Measurements from ENCODE around the gene RPL14. TPM values are rescaled to one million over a fixed set of nuclear protein-coding genes. Genes with fewer than 3 reads are reported as not detected.

The RPL14 gene
- total RNA-seq, 6 experiments from 2014 or later, result 173 to 573 (median 551) TPM

DNA sequence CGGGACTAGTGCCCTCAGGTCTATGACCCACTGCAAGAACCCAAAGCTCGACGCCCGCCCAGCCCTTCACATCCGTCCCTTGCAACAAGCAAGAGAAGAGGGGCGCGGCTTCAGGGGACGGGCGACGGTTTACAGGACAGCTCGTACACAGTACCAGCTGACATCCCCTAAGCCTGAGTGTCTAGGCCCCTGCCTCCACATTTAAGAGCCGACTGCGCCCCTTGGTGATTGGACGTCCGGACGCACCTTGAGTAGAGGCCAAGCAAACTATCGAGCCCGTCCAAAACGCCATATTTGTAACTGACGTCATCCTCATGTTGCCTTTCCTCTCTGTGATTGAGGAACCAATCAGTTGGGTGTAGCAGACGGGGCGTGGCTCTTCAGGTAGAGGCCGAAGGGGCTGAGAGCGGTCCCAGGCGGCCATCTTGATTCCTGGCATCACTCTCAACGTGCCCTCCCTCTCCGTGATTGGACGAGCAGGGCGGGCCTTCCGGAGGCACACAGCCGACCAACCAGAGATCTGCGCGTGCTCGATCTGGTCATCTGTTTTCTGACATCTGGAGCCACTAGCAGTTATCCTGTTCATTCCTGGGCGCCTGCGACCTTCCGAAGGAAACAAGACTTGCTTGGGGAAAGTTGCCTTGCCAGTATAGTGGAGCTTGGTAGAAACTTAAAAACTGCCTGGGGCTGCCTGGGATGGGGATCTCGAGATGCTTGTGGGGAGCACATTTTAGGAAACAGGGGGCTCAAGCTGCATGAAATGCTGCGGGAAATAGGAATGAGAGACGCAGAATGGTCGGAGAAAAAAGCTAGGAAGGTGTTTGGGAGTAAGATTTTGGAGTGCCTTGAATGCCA, 4.0 kb upstream of the RPL14 start:
- intact Hi-C loops (cut with DNase I), result no loop called here
- H3K9me3 ChIP-seq, result no peaks in the 10 kb centered on the region
- under 1% methylated on average over 11 of the region's 41 CpGs for WGBS (ENCODE audit: insufficient coverage, low coverage, low lambda C conversion rate, missing lambda C conversion rate)
- H3K36me3 ChIP-seq, result peaks cover 0 to under 1% (median 0%) of the 10 kb centered on the region in 4 donors
- H3K27me3 ChIP-seq, result no peaks in the 10 kb centered on the region
- peak overlapping the region; percentile 64 to 73 (median 68) for H3K4me3 ChIP-seq
- H3K4me1 ChIP-seq, result peaks cover 0 to 21% (median 8%) of the 10 kb centered on the region in 4 donors
- H3K27ac ChIP-seq, result peak overlapping the region; percentile 92 to 97 (median 96)
- peak; percentile 86 for TF ChIP-seq POLR2A (IDR thresholded peaks at IDR 0.05)
- TF ChIP-seq, protein P1, sequence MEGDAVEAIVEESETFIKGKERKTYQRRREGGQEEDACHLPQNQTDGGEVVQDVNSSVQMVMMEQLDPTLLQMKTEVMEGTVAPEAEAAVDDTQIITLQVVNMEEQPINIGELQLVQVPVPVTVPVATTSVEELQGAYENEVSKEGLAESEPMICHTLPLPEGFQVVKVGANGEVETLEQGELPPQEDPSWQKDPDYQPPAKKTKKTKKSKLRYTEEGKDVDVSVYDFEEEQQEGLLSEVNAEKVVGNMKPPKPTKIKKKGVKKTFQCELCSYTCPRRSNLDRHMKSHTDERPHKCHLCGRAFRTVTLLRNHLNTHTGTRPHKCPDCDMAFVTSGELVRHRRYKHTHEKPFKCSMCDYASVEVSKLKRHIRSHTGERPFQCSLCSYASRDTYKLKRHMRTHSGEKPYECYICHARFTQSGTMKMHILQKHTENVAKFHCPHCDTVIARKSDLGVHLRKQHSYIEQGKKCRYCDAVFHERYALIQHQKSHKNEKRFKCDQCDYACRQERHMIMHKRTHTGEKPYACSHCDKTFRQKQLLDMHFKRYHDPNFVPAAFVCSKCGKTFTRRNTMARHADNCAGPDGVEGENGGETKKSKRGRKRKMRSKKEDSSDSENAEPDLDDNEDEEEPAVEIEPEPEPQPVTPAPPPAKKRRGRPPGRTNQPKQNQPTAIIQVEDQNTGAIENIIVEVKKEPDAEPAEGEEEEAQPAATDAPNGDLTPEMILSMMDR (IDR thresholded peaks at IDR 0.05), result no peak
- DNase-seq, result peak; percentile 99
- ATAC-seq, result peak; percentile 94 to 98 (median 95)

DNA sequence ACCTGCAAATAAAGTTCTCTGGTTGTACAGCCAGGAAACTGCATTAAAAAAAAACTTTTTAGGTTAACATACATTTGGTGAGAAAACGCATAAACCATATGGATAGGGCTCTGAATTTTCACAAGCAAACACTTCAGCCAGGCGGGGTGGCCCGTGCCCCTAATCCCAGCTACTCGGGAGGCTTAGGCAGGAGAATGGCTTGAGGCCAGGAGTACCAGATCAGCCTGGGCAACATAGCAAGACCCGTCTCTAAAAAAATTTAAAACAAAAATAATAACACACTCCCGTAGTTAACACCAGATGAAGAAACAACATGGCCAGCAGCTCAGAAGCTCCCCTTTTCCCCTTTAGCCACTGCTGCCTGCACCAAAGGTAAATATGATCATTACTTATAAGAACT, 3.2 kb upstream of the RPL14 start:
- Histone ChIP-seq H3K36me3 (peaks cover 0 to 9% (median 5%) of the 10 kb centered on the region in 4 donors), H3K4me3 (peak overlapping the region in 2 of 3 donors; percentile 68 to 73), H3K4me1 (peaks cover 0 to 30% (median 12%) of the 10 kb centered on the region in 4 donors), H3K27me3 (no peaks in the 10 kb centered on the region), H3K9me3 (no peaks in the 10 kb centered on the region), H3K27ac (peak overlapping the region; percentile 75 to 96 (median 80))
- intact Hi-C loops (cut with DNase I), result no loop called here
- no peak for ATAC-seq
- TF ChIP-seq, protein P1 (IDR thresholded peaks at IDR 0.05), result no peak
- no peak for TF ChIP-seq POLR2A (IDR thresholded peaks at IDR 0.05)
- DNase-seq, result no peak
- 35% methylated on average over 6 of the region's 6 CpGs for WGBS (ENCODE audit: insufficient coverage, low coverage, low lambda C conversion rate, missing lambda C conversion rate)

DNA sequence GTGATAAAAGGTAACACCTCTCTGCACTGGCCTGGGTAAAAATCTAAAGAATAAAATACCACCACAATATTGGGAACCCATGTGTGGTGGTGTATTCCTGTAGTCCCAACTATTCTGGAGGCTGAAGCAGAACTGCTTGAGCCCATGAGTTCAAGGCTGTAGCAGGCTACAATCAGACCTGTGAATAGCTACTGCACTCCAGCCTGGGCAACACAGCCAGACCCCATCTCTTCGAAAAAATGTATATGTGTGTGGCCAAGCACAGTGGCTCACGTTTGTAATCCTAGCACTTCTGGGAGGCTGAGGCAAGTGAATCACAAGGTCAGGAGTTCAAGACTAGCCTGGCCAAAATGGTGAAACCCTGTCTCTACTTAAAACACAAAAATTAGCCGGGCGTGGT, 1.8 kb upstream of the RPL14 start:
- ATAC-seq, result no peak
- Histone ChIP-seq H3K36me3 (peaks cover 0 to 20% (median 12%) of the 10 kb centered on the region in 4 donors), H3K4me1 (peaks cover 0 to 30% (median 13%) of the 10 kb centered on the region in 4 donors), H3K27me3 (no peaks in the 10 kb centered on the region), H3K4me3 (no peak overlapping the region), H3K27ac (no peak overlapping the region), H3K9me3 (no peaks in the 10 kb centered on the region)
- TF ChIP-seq POLR2A (IDR thresholded peaks at IDR 0.05), result no peak
- TF ChIP-seq, protein P1 (IDR thresholded peaks at IDR 0.05), result no peak
- no peak for DNase-seq
- WGBS (ENCODE audit: insufficient coverage, low coverage, low lambda C conversion rate, missing lambda C conversion rate), result 75% methylated on average over 2 of the region's 4 CpGs
- intact Hi-C loops (cut with DNase I), result no loop called here

DNA sequence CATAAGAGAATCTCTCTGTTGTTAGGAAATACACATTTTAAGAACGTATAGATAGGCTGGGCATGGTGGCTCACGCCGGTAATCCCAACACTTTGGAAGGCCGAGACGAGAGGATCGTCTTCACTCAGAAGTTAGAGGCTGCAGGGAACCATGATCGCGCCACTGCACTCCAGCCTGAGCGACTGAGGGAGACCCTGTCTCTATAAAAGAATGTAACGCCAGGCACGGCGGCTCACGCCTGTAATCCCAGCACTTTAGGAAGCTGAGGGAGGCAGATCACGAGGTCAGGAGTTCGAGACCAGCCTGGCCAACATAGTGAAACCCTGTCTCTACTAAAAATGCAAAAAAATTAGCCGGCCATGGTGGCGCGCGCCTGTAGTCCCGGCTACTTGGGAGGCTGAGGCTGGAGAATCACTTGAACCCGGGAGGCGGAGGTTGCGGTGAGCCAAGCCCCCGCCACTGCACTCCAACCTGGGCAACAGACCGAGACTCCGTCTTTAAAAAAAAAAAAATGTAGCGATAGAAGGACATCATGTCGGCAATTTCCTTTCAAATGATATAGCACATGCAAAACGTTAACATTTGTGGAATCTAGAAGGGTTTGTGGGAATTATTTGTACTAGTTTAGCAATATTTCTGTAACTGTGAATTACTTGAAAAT, 730 bp upstream of the RPL14 start:
- H3K27ac ChIP-seq, result peak overlapping the region; percentile 70 to 87 (median 82)
- H3K4me1 ChIP-seq, result peaks cover 0 to 30% (median 13%) of the 10 kb centered on the region in 4 donors
- peaks cover 6 to 30% (median 18%) of the 10 kb centered on the region in 4 donors for H3K36me3 ChIP-seq
- H3K27me3 ChIP-seq, result no peaks in the 10 kb centered on the region
- H3K4me3 ChIP-seq, result peak overlapping the region; percentile 95 to 97 (median 97)
- TF ChIP-seq, protein P1 (IDR thresholded peaks at IDR 0.05), result no peak
- TF ChIP-seq POLR2A (IDR thresholded peaks at IDR 0.05), result no peak
- DNase-seq (no peak), ATAC-seq (no peak)
- 51% methylated on average over 25 of the region's 29 CpGs for WGBS (ENCODE audit: insufficient coverage, low coverage, low lambda C conversion rate, missing lambda C conversion rate)
- intact Hi-C loops (cut with DNase I), result no loop called here
- H3K9me3 ChIP-seq, result no peaks in the 10 kb centered on the region

Data from right lobe of liver (tissue), 6 donors.